Fibroblast of lung (primary cell): Measurements from ENCODE around the gene EFNB1. TPM values are rescaled to one million over a fixed set of nuclear protein-coding genes. Genes with fewer than 3 reads are reported as not detected.

Source experiments
- DNase-seq, 2 donors: peaks; one replicate each; pipeline versions ENCODE4 v3.0.0 to v3.0.0-alpha.2; 2010; ENCODE audit warnings: low read depth in 2 of 2
- H2AFZ ChIP-seq: 2 replicates; pipeline ENCODE4 v1.5.1; 2012; ENCODE audit warnings: low read length, control low read depth, inconsistent platforms
- H3K27ac ChIP-seq: 2 replicates; pipeline ENCODE4 v1.5.1; 2011; ENCODE audit warnings: low read length, control low read depth; ENCODE audit not compliant: insufficient read depth
- H3K27me3 ChIP-seq: 2 replicates; pipeline ENCODE4 v1.5.1; 2011; ENCODE audit warnings: mild to moderate bottlenecking, low read length; ENCODE audit not compliant: control insufficient read depth, insufficient read depth
- H3K36me3 ChIP-seq: 2 replicates; pipeline ENCODE4 v1.5.1; 2011; ENCODE audit warnings: low read length; ENCODE audit not compliant: control insufficient read depth, insufficient read depth
- H3K4me1 ChIP-seq: 2 replicates; pipeline ENCODE4 v1.5.1; 2011; ENCODE audit warnings: low read length; ENCODE audit not compliant: control insufficient read depth, insufficient read depth; ENCODE audit errors: extremely low read depth
- H3K4me2 ChIP-seq: 2 replicates; pipeline ENCODE4 v1.5.1; 2011; ENCODE audit warnings: low read length, control low read depth; ENCODE audit not compliant: insufficient read depth; ENCODE audit errors: extremely low read depth
- H3K4me3 ChIP-seq, 4 experiments: fragments of 200-600 bp in 1 of 4; sonication (generic) in 1 of 4; replicated peaks in 1 of 4; 2 replicates each; pipeline ENCODE4 v1.5.1; 2011 to 2016; ENCODE audit warnings: low read length in 4 of 4, low read depth in 3 of 4, mild to moderate bottlenecking in 3 of 4, control low read depth in 2 of 4, inconsistent platforms in 1 of 4, mixed read lengths in 1 of 4; ENCODE audit not compliant: insufficient read depth in 1 of 4; ENCODE audit errors: control extremely low read depth in 1 of 4
- H3K79me2 ChIP-seq: 2 replicates; pipeline ENCODE4 v1.5.1; 2012; ENCODE audit warnings: mild to moderate bottlenecking, low read length, inconsistent platforms; ENCODE audit not compliant: control insufficient read depth, insufficient read depth
- H3K9ac ChIP-seq: 2 replicates; pipeline ENCODE4 v1.5.1; 2011; ENCODE audit warnings: mild to moderate bottlenecking, low read length, control low read depth; ENCODE audit not compliant: insufficient read depth
- H3K9me3 ChIP-seq: 2 replicates; pipeline ENCODE4 v1.5.1; 2012; ENCODE audit warnings: low read depth, low read length; ENCODE audit not compliant: control insufficient read depth, insufficient read depth
- H4K20me1 ChIP-seq: 2 replicates; pipeline ENCODE4 v1.5.1; 2011; ENCODE audit warnings: low read length; ENCODE audit not compliant: control insufficient read depth, insufficient read depth; ENCODE audit errors: extremely low read depth
- EZH2 ChIP-seq: IDR thresholded peaks from 2 replicates; pipeline ENCODE4 v1.5.1; 2012; ENCODE audit warnings: low read length, control low read depth, mild to moderate bottlenecking; ENCODE audit errors: missing control alignments
- polyA plus RNA-seq, 2 donors: library from polyadenylated mRNA; depleted of rRNA in 1 of 2; stranded (reverse) in 1 of 2; unstranded in 1 of 2; fragments of >200 nt; gene quantifications; 2 replicates each; pipeline ENCODE4 v1.2.1, GENCODE V29; 2011 to 2012; ENCODE audit warnings: missing spikeins in 1 of 2
- total RNA-seq: library from RNA; depleted of rRNA; stranded (reverse); fragments of >200 nt; gene quantifications from 2 replicates; pipeline ENCODE4 v1.2.1, GENCODE V29; 2014
- TF ChIP-seq, protein P1 (sequence below), 2 donors: IDR thresholded peaks in 1 of 2; conservative IDR thresholded peaks in 1 of 2; 1 replicate in 1 of 2; 2 replicates in 1 of 2; pipeline ENCODE4 v1.5.1; 2011 to 2012; ENCODE audit warnings: low read length in 2 of 2, control low read depth in 1 of 2, inconsistent platforms in 1 of 2, low read depth in 1 of 2, mild to moderate bottlenecking in 1 of 2

Gene EFNB1
- total and polyA plus RNA-seq, 2 donors (not counting 1 experiment from before 2014, with no cell fraction given), result 12.6 to 43.4 TPM

- TF ChIP-seq EZH2, result no peak
- TF ChIP-seq, protein P1, sequence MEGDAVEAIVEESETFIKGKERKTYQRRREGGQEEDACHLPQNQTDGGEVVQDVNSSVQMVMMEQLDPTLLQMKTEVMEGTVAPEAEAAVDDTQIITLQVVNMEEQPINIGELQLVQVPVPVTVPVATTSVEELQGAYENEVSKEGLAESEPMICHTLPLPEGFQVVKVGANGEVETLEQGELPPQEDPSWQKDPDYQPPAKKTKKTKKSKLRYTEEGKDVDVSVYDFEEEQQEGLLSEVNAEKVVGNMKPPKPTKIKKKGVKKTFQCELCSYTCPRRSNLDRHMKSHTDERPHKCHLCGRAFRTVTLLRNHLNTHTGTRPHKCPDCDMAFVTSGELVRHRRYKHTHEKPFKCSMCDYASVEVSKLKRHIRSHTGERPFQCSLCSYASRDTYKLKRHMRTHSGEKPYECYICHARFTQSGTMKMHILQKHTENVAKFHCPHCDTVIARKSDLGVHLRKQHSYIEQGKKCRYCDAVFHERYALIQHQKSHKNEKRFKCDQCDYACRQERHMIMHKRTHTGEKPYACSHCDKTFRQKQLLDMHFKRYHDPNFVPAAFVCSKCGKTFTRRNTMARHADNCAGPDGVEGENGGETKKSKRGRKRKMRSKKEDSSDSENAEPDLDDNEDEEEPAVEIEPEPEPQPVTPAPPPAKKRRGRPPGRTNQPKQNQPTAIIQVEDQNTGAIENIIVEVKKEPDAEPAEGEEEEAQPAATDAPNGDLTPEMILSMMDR (conservative IDR thresholded peaks at IDR 0.05 in 1 of 2, IDR thresholded peaks at IDR 0.05 in 1 of 2; ENCODE audit: low read depth in 1 of 2, low read length in 2 of 2), result no peak
- Histone ChIP-seq H3K27me3 (no peaks in the 10 kb centered on the region), H3K9me3 (no peaks in the 10 kb centered on the region), H3K4me1 (no peaks in the 10 kb centered on the region), H3K27ac (no peak overlapping the region), H3K9ac (no peak overlapping the region), H3K36me3 (no peaks in the 10 kb centered on the region), H4K20me1 (no peaks in the 10 kb centered on the region), H2AFZ (no peak overlapping the region), H3K79me2 (no peaks in the 10 kb centered on the region), H3K4me3 (no peak overlapping the region), H3K4me2 (no peak overlapping the region)
- DNase-seq, result no peak
Measured at GRCh38 chrX:68877606-68878005, 48.8 kb downstream of the EFNB1 start.

GRCh38 chrX:68878977-68879645 lies 50.3 kb downstream of the EFNB1 start:
- H3K79me2 ChIP-seq, result no peaks in the 10 kb centered on the region
- H3K27ac ChIP-seq, result no peak overlapping the region
- H2AFZ ChIP-seq, result no peak overlapping the region
- no peaks in the 10 kb centered on the region for H3K27me3 ChIP-seq
- H4K20me1 ChIP-seq, result no peaks in the 10 kb centered on the region
- H3K4me2 ChIP-seq, result no peak overlapping the region
- H3K36me3 ChIP-seq, result no peaks in the 10 kb centered on the region
- no peak overlapping the region for H3K9ac ChIP-seq
- no peak overlapping the region for H3K4me3 ChIP-seq
- DNase-seq, result no peak
- TF ChIP-seq, protein P1 (conservative IDR thresholded peaks at IDR 0.05 in 1 of 2, IDR thresholded peaks at IDR 0.05 in 1 of 2; ENCODE audit: low read depth in 1 of 2, low read length in 2 of 2), result no peak
- no peak for TF ChIP-seq EZH2
- no peaks in the 10 kb centered on the region for H3K9me3 ChIP-seq
- H3K4me1 ChIP-seq, result no peaks in the 10 kb centered on the region

GRCh38 chrX:68880846-68881552 lies 52.2 kb downstream of the EFNB1 start:
- Histone ChIP-seq H3K4me3 (no peak overlapping the region), H3K79me2 (no peaks in the 10 kb centered on the region), H3K36me3 (no peaks in the 10 kb centered on the region), H2AFZ (no peak overlapping the region), H3K27me3 (no peaks in the 10 kb centered on the region), H3K9ac (no peak overlapping the region), H3K27ac (no peak overlapping the region), H3K4me1 (no peaks in the 10 kb centered on the region), H4K20me1 (no peaks in the 10 kb centered on the region), H3K4me2 (no peak overlapping the region), H3K9me3 (no peaks in the 10 kb centered on the region)
- DNase-seq, result no peak
- no peak for TF ChIP-seq EZH2
- TF ChIP-seq, protein P1 (conservative IDR thresholded peaks at IDR 0.05 in 1 of 2, IDR thresholded peaks at IDR 0.05 in 1 of 2; ENCODE audit: low read depth in 1 of 2, low read length in 2 of 2), result no peak
